Gastroesophageal sphincter (tissue), 4 donors: ENCODE data around the gene UBE2I. TPM values are rescaled to one million over a fixed set of nuclear protein-coding genes. Genes with fewer than 3 reads are reported as not detected.
A peak's percentile ranks its signal among the peaks of the same experiment; 100 is the strongest.

ENCODE experiments used
- ATAC-seq: fragments of 150-250 bp; one replicate; pipeline ENCODE4 v1.9.1; 2016; ENCODE audit warnings: mild to moderate bottlenecking, moderate library complexity
- H3K27ac ChIP-seq, 4 donors: fragments of 200-600 bp; sonication (generic) in 3 of 4; 1 replicate in 3 of 4; 2 replicates in 1 of 4; pipeline ENCODE4 v1.5.1; 2016 to 2019
- H3K27me3 ChIP-seq: fragments of 200-600 bp; sonication (generic); one replicate; pipeline ENCODE4 v1.5.1; 2019
- H3K36me3 ChIP-seq, 2 donors: fragments of 200-600 bp; sonication (generic); one replicate each; pipeline ENCODE4 v1.5.1; 2019; ENCODE audit warnings: control low read depth in 1 of 2
- H3K4me1 ChIP-seq, 3 donors: fragments of 200-600 bp; sonication (generic); 1 replicate in 2 of 3; 2 replicates in 1 of 3; pipeline ENCODE4 v1.5.1; 2016 to 2019; ENCODE audit warnings: control low read depth in 2 of 3
- H3K4me3 ChIP-seq, 2 donors: fragments of 200-600 bp; sonication (generic); one replicate each; pipeline ENCODE4 v1.5.1; 2019; ENCODE audit warnings: mild to moderate bottlenecking in 1 of 2, moderate library complexity in 1 of 2
- H3K9me3 ChIP-seq, 3 donors: fragments of 200-600 bp; sonication (generic); one replicate each; pipeline ENCODE4 v1.5.1; 2017 to 2019; ENCODE audit warnings: control low read depth in 2 of 3
- CTCF ChIP-seq, 4 experiments: fragments of 200-600 bp in 2 of 4; fragments of 450-650 bp in 2 of 4; sonication (generic) in 1 of 4; IDR thresholded peaks; one replicate each; pipeline ENCODE4 v1.5.1; 2017 to 2019; ENCODE audit warnings: antibody characterized with exemption in 4 of 4, mild to moderate bottlenecking in 2 of 4, moderate library complexity in 2 of 4
- EP300 ChIP-seq: sonication (generic); formaldehyde crosslinking; IDR thresholded peaks from one replicate; pipeline ENCODE4 v1.6.1; 2017; ENCODE audit warnings: antibody characterized with exemption, mild to moderate bottlenecking
- POLR2A ChIP-seq, 2 donors: fragments of 450-650 bp; IDR thresholded peaks; one replicate each; pipeline ENCODE4 v1.6.1; 2017; ENCODE audit warnings: antibody characterized with exemption in 2 of 2, mild to moderate bottlenecking in 2 of 2, moderate library complexity in 1 of 2
- POLR2AphosphoS5 ChIP-seq: sonication (generic); formaldehyde crosslinking; IDR thresholded peaks from one replicate; pipeline ENCODE4 v1.6.1; 2017; ENCODE audit warnings: antibody characterized with exemption
- WGBS, 2 donors: methylation state at CpG; one replicate each; pipeline ENCODE4 v1.1.5; 2018; ENCODE audit warnings: low coverage in 1 of 2; 5-methylcytosine and 5-hydroxymethylcytosine counted together
- total RNA-seq, 4 donors: library from RNA; depleted of rRNA; stranded (reverse); fragments of >200 nt; gene quantifications; one replicate each; pipeline ENCODE4 v1.1.0, GENCODE V29; 2016

UBE2I gene
- total RNA-seq, 4 donors from 2014 or later: 53.3 to 95.9 (median 76.9) TPM

- peak overlapping the region in 1 of 2 donors; percentile 81 for H3K4me3 ChIP-seq
- TF ChIP-seq POLR2AphosphoS5 (no peak), CTCF (IDR thresholded peaks at IDR 0.05) (no peak), POLR2A (IDR thresholded peaks at IDR 0.05) (no peak), EP300 (no peak)
- H3K4me1 ChIP-seq: peaks cover 0 to 62% (median 31%) of the 10 kb centered on the region in 3 donors
- H3K36me3 ChIP-seq: peaks cover 0 to 39% of the 10 kb centered on the region in 2 donors
- H3K27ac ChIP-seq: peak overlapping the region in 3 of 4 donors; percentile 88 to 98 (median 96)
- WGBS, 2 donors: 0% methylated on average over 2 of the region's 35 CpGs; no CpG with 5 or more reads in 1 of the 2 donors
- H3K9me3 ChIP-seq: no peaks in the 10 kb centered on the region
- no peak for ATAC-seq
- H3K27me3 ChIP-seq: no peaks in the 10 kb centered on the region
Observed at GRCh38 chr16:1311738-1312466, 2.5 kb downstream of the UBE2I start.

GRCh38 chr16:1312467-1312816, 3.0 kb downstream of the UBE2I start:
- no CpG with 5 or more reads among the region's 16 CpGs for WGBS, 2 donors
- Histone ChIP-seq H3K36me3 (peaks cover 0 to 45% of the 10 kb centered on the region in 2 donors), H3K27ac (peak overlapping the region in 2 of 4 donors; percentile 88 to 96), H3K27me3 (no peaks in the 10 kb centered on the region), H3K4me3 (peak overlapping the region in 1 of 2 donors; percentile 81), H3K4me1 (peaks cover 0 to 62% (median 31%) of the 10 kb centered on the region in 3 donors), H3K9me3 (no peaks in the 10 kb centered on the region)
- ATAC-seq: no peak
- TF ChIP-seq CTCF (IDR thresholded peaks at IDR 0.05) (no peak), POLR2A (IDR thresholded peaks at IDR 0.05) (no peak), EP300 (no peak), POLR2AphosphoS5 (no peak)

- no peaks in the 10 kb centered on the region for H3K9me3 ChIP-seq
- H3K27ac ChIP-seq: peak overlapping the region in 1 of 4 donors; percentile 88
- 100% methylated on average over 1 of the region's 15 CpGs; no CpG with 5 or more reads in 1 of the 2 donors for WGBS, 2 donors
- no peak for TF ChIP-seq POLR2A (IDR thresholded peaks at IDR 0.05)
- TF ChIP-seq POLR2AphosphoS5: no peak
- TF ChIP-seq CTCF (IDR thresholded peaks at IDR 0.05): no peak
- TF ChIP-seq EP300: no peak
- H3K4me3 ChIP-seq: no peak overlapping the region
- ATAC-seq: no peak
- no peaks in the 10 kb centered on the region for H3K27me3 ChIP-seq
- peaks cover 0 to 49% of the 10 kb centered on the region in 2 donors for H3K36me3 ChIP-seq
- peaks cover 0 to 62% (median 31%) of the 10 kb centered on the region in 3 donors for H3K4me1 ChIP-seq
Observed at GRCh38 chr16:1312903-1313302, 3.5 kb downstream of the UBE2I start.

- 79% methylated on average over 14 of the region's 38 CpGs; no CpG with 5 or more reads in 1 of the 2 donors for WGBS, 2 donors
- Histone ChIP-seq H3K27ac (no peak overlapping the region), H3K9me3 (no peaks in the 10 kb centered on the region), H3K4me3 (no peak overlapping the region), H3K27me3 (no peaks in the 10 kb centered on the region), H3K36me3 (peaks cover 0 to 59% of the 10 kb centered on the region in 2 donors), H3K4me1 (peaks cover 0 to 53% (median 31%) of the 10 kb centered on the region in 3 donors)
- no peak for TF ChIP-seq CTCF (IDR thresholded peaks at IDR 0.05)
- TF ChIP-seq POLR2AphosphoS5: no peak
- no peak for TF ChIP-seq EP300
- no peak for TF ChIP-seq POLR2A (IDR thresholded peaks at IDR 0.05)
- no peak for ATAC-seq
Observed at GRCh38 chr16:1313721-1314369, 4.4 kb downstream of the UBE2I start.
